Posterior cingulate gyrus (tissue), 11 donors: ENCODE data around the gene DIABLO.
A peak's percentile ranks its signal among the peaks of the same experiment; 100 is the strongest.

Source experiments
- DNase-seq, 10 donors: peaks; one replicate each; pipeline versions ENCODE4 v3.0.0 to v3.0.0-alpha.2; 2020 to 2021; ENCODE audit warnings: mixed read lengths in 3 of 10
- intact Hi-C: fragments of 100-400 bp; cut with DNase I; formaldehyde crosslinking; loops from one replicate; pipeline ENCODE4 v1.15.1; 2023

DIABLO gene

GRCh38 chr12:122161682-122162081, 64.2 kb downstream of the DIABLO start:
- intact Hi-C loops = no loop called here
- no peak for DNase-seq

GRCh38 chr12:122160761-122161160, 65.1 kb downstream of the DIABLO start:
- intact Hi-C loops = no loop called here
- DNase-seq = peak in 1 of 10 donors; percentile 47

- intact Hi-C loops = no loop called here
- DNase-seq = no peak
These were observed 66.0 kb downstream of the DIABLO start for GRCh38 chr12:122159882-122160281.

DNA sequence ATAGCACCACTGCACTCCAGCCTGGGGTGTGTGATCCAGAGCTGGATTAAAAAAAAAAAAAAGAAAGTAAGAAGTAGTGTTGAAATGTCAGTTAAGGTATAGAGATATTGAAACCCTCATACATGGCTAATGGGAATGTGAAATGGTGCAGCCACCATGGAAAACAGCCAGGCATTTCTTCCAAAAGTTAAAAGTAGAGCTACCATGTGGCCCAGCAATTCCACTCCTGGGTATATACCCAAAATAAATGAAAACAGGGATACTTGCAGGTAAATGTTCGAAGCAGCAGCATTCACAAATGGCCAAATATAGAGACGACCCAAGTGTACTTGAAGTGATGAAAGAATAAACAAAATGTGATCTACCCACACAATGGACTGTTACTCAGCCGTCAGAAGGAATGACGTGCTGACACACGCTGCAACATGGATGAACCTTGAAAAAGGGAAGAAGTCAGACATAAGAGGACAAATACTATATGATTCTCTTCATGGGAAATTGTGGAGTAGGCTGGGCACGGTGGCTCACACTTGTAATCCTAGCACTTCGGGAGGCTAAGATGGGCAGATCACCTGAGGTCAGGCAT, 67.1 kb downstream of the DIABLO start:
- peak in 1 of 10 donors; percentile 5 for DNase-seq
- intact Hi-C loops = no loop called here
